SU-DHL-6 (cell line): ENCODE measurements around the gene HMMR.

Experiments
- CTCF ChIP-seq: fragments of 200-600 bp; sonication (generic); IDR thresholded peaks from one replicate; pipeline ENCODE4 v1.5.1; 2017; ENCODE audit warnings: antibody characterized with exemption, mild to moderate bottlenecking, low read length, moderate library complexity; ENCODE audit not compliant: insufficient read depth, poor library complexity, severe bottlenecking
- EZH2phosphoT487 ChIP-seq: fragments of 200-600 bp; sonication (generic), shearing (Covaris generic); conservative IDR thresholded peaks from 2 replicates; pipeline ENCODE4 v1.6.1; 2018; ENCODE audit warnings: mild to moderate bottlenecking, antibody characterized with exemption, low read length, moderate library complexity, mixed read lengths

- TF ChIP-seq EZH2phosphoT487 (no peak), CTCF (no peak)
These were observed 1.6 kb upstream of the HMMR start for GRCh38 chr5:163458778-163459385.
